Peyer's patch (tissue), 4 donors: ENCODE measurements around the gene IMMP2L. TPM values are rescaled to one million over a fixed set of nuclear protein-coding genes. Genes with fewer than 3 reads are reported as not detected.

Experiments used
- DNase-seq, 3 donors: peaks; one replicate each; pipeline ENCODE4 v3.0.0-alpha.2; 2017 to 2019
- H3K27ac ChIP-seq, 4 donors: fragments of 200-600 bp; sonication (generic); one replicate each; pipeline ENCODE4 v1.5.1; 2016 to 2019
- H3K27me3 ChIP-seq, 2 donors: fragments of 200-600 bp; sonication (generic); one replicate each; pipeline ENCODE4 v1.5.1; 2019
- H3K36me3 ChIP-seq, 3 donors: fragments of 200-600 bp; sonication (generic); one replicate each; pipeline ENCODE4 v1.5.1; 2016 to 2019
- H3K4me1 ChIP-seq, 4 donors: fragments of 200-600 bp; sonication (generic); one replicate each; pipeline ENCODE4 v1.5.1; 2016 to 2019
- H3K4me3 ChIP-seq, 4 donors: fragments of 200-600 bp; sonication (generic); 1 replicate in 3 of 4; 2 replicates in 1 of 4; pipeline ENCODE4 v1.5.1; 2016 to 2019; ENCODE audit warnings: mild to moderate bottlenecking in 1 of 4
- H3K9me3 ChIP-seq, 4 donors: fragments of 200-600 bp; sonication (generic); one replicate each; pipeline ENCODE4 v1.5.1; 2016 to 2019; ENCODE audit warnings: mild to moderate bottlenecking in 1 of 4
- POLR2A ChIP-seq, 2 donors: fragments of 450-650 bp; IDR thresholded peaks; one replicate each; pipeline ENCODE4 v1.5.1; 2017; ENCODE audit warnings: antibody characterized with exemption in 2 of 2, mild to moderate bottlenecking in 2 of 2, moderate library complexity in 2 of 2
- total RNA-seq, 4 donors: library from RNA; depleted of rRNA; stranded (reverse); fragments of >200 nt; gene quantifications; one replicate each; pipeline ENCODE4 v1.1.0, GENCODE V29; 2016
- TF ChIP-seq, protein P1 (sequence below), 6 experiments: fragments of 450-650 bp in 4 of 6; fragments of 200-600 bp in 2 of 6; sonication (generic) in 1 of 6; IDR thresholded peaks; one replicate each; pipeline ENCODE4 v1.5.1; 2017 to 2019; ENCODE audit warnings: antibody characterized with exemption in 6 of 6, mild to moderate bottlenecking in 3 of 6, moderate library complexity in 1 of 6

The IMMP2L gene
- total RNA-seq, 4 donors from 2014 or later: 5.1 to 16.5 (median 10.9) TPM

DNA sequence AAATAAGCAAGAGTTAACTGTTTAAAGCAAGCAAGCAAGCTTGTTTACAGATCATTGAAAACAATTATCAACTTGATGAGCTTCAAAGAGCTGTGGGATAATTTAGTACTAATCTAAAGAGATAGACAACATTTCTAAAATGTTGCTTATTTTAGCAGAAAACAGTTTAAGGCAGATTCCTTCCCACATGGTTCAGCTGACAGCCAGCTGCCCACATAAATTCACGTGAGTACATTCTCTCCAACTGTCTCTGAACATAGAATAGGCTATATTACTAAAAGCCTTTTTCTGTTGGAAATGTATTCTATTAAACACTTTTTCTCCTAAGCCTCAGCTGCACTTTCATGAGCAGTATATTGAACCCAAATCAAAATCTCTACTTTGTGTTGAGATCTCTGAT, 297.3 kb downstream of the IMMP2L start:
- Histone ChIP-seq H3K4me3 (no peak overlapping the region), H3K27ac (no peak overlapping the region), H3K4me1 (no peaks in the 10 kb centered on the region), H3K27me3 (no peaks in the 10 kb centered on the region), H3K36me3 (no peaks in the 10 kb centered on the region), H3K9me3 (no peaks in the 10 kb centered on the region)
- no peak for TF ChIP-seq POLR2A (IDR thresholded peaks at IDR 0.05)
- TF ChIP-seq, protein P1, sequence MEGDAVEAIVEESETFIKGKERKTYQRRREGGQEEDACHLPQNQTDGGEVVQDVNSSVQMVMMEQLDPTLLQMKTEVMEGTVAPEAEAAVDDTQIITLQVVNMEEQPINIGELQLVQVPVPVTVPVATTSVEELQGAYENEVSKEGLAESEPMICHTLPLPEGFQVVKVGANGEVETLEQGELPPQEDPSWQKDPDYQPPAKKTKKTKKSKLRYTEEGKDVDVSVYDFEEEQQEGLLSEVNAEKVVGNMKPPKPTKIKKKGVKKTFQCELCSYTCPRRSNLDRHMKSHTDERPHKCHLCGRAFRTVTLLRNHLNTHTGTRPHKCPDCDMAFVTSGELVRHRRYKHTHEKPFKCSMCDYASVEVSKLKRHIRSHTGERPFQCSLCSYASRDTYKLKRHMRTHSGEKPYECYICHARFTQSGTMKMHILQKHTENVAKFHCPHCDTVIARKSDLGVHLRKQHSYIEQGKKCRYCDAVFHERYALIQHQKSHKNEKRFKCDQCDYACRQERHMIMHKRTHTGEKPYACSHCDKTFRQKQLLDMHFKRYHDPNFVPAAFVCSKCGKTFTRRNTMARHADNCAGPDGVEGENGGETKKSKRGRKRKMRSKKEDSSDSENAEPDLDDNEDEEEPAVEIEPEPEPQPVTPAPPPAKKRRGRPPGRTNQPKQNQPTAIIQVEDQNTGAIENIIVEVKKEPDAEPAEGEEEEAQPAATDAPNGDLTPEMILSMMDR (IDR thresholded peaks at IDR 0.05): no peak
- DNase-seq: no peak

DNA sequence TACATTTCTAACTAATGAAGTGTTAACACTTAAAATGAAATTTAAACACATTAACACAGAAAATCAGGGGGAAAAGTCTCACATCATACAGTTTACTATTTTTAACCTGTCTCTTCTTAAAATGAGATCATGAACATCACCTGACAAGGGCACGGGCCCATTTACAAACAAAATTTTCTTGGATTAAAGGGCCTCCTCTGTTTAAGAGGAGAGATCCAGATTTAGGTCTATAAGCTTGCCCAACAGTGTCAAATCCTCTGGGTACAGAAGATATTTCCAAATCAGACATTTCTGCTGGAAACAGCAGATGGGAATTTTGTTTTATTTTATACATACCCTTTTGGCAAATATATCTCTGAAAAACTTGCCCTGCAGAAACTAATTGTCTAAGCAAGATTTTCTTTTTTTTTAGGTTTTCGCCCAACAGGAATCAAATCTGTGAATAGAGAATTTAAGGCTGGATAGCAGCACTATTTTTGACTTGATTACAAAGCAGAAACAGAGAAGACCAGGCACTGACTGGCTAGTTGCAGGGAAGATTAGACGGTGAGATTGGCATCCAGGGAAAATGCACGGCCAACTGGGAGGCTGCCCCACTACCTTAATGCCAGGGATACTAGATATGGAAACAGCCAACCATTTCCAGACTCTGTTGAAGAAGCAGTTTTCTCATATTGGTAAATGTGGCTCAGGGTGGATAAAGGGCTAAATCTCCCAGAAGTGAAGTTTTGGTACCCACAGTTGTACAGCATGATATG, 298.0 kb downstream of the IMMP2L start:
- Histone ChIP-seq H3K4me1 (no peaks in the 10 kb centered on the region), H3K27me3 (no peaks in the 10 kb centered on the region), H3K36me3 (no peaks in the 10 kb centered on the region), H3K4me3 (no peak overlapping the region), H3K9me3 (no peaks in the 10 kb centered on the region), H3K27ac (no peak overlapping the region)
- TF ChIP-seq, protein P1 (IDR thresholded peaks at IDR 0.05): no peak
- TF ChIP-seq POLR2A (IDR thresholded peaks at IDR 0.05): no peak
- no peak for DNase-seq

DNA sequence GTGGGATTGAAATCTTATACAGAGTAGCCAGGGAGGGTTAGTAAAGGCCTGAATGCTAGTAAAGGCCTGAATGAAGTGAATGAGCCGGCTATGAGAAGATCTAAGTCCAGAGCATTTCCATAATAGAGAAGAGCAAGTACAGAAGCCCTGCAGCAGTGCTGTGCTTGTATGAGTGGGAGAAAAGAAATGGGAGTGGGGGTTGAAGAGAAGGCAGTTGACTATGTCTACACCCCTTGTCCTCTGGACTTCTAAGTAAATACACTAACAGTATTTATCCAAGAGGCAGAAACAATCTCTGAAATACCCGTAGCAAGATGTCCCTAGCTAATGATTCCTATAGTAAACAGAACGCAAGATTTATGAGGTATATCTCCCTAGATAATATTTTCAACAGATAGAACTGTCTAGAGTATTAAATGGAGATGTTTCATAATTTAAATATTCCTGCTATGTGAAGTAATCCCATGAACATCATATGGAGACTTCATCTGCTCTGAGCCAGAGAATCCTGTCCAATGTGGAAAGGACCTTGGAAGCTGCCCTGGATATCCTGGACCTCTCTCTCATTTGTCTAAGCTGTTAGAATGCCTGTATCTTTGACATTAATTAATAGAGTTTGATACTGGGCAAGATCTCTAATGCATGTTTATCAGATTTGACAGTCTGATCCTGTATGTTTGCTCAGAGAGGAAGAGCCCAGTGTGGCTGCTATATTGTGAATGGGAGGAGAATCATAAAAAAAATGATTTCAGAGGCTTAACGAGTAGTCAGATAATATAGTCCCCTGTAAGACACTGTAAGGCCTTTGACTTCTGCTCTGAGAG, 299.8 kb downstream of the IMMP2L start:
- no peak for TF ChIP-seq POLR2A (IDR thresholded peaks at IDR 0.05)
- TF ChIP-seq, protein P1 (IDR thresholded peaks at IDR 0.05): no peak
- no peak for DNase-seq
- Histone ChIP-seq H3K27ac (no peak overlapping the region), H3K4me3 (no peak overlapping the region), H3K27me3 (no peaks in the 10 kb centered on the region), H3K36me3 (no peaks in the 10 kb centered on the region), H3K4me1 (no peaks in the 10 kb centered on the region), H3K9me3 (no peaks in the 10 kb centered on the region)

DNA sequence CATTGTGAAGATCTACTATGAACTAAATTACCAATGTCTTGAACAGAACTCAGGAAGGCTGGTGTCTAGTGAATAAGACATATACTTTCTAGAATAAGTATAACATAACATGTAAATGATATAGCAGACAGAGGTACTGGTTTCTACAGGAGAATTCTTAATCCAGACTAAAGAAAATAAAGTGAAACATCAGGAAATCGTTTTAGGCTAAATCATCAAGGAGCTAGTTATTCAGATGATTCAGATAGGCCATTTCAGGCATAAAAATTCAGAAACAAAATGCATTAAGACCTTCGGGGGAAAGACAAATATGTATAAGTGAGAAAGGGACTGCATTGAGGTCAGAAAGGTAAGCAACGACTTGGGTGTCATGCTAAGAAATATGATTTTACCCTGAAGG, 300.8 kb downstream of the IMMP2L start:
- H3K27ac ChIP-seq: no peak overlapping the region
- H3K36me3 ChIP-seq: no peaks in the 10 kb centered on the region
- no peak overlapping the region for H3K4me3 ChIP-seq
- H3K9me3 ChIP-seq: no peaks in the 10 kb centered on the region
- H3K27me3 ChIP-seq: no peaks in the 10 kb centered on the region
- DNase-seq: no peak
- H3K4me1 ChIP-seq: no peaks in the 10 kb centered on the region
- TF ChIP-seq, protein P1 (IDR thresholded peaks at IDR 0.05): no peak
- no peak for TF ChIP-seq POLR2A (IDR thresholded peaks at IDR 0.05)

DNA sequence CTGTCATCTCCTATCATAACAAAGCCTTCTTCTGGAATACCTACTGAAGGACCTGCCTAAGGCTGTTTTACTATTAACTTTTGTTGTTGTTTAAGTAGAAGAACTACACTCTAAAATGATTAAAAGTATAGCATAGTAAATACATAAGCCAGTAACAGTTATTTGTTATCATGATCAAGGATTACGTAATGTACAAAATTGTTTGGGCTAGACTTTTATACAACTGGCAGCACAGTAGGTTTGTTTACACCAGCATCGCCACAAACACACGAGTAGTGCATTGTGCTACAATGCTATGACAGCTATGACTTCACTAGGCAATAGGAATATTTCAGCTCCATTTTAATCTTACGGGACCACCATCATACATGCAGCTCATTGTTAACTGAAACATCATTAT, 302.3 kb downstream of the IMMP2L start:
- Histone ChIP-seq H3K4me3 (no peak overlapping the region), H3K9me3 (no peaks in the 10 kb centered on the region), H3K36me3 (no peaks in the 10 kb centered on the region), H3K4me1 (no peaks in the 10 kb centered on the region), H3K27me3 (no peaks in the 10 kb centered on the region), H3K27ac (no peak overlapping the region)
- no peak for TF ChIP-seq POLR2A (IDR thresholded peaks at IDR 0.05)
- TF ChIP-seq, protein P1 (IDR thresholded peaks at IDR 0.05): no peak
- DNase-seq: no peak
